Activated CD4-positive, alpha-beta memory T cell treated with anti-CD3 and anti-CD28 coated beads for 36 hours (primary cell): ENCODE measurements around the gene EPB41L1. TPM values are rescaled to one million over a fixed set of nuclear protein-coding genes. Genes with fewer than 3 reads are reported as not detected.

ENCODE experiments used
- CTCF ChIA-PET: fragments of 350-600 bp; sonication (Branson Sonifier 250); formaldehyde crosslinking; loops from one replicate; lab custom pipeline; 2021; ENCODE audit warnings: antibody characterized with exemption, inconsistent platforms; lab: Charles Lee
- POLR2A ChIA-PET: fragments of 350-600 bp; sonication (Branson Sonifier 250); formaldehyde crosslinking; loops from one replicate; lab custom pipeline; 2021; ENCODE audit warnings: antibody characterized with exemption; lab: Charles Lee
- DNase-seq: peaks from one replicate; pipeline ENCODE4 v3.0.0-alpha.2; 2020
- H3K27ac Mint-ChIP-seq: one replicate; pipeline ENCODE4 v1.8.0; 2021; ENCODE audit warnings: mixed read lengths
- H3K27me3 Mint-ChIP-seq: one replicate; pipeline ENCODE4 v1.8.0; 2021; ENCODE audit warnings: mixed read lengths
- H3K36me3 Mint-ChIP-seq: one replicate; pipeline ENCODE4 v1.8.0; 2021; ENCODE audit warnings: mixed read lengths
- H3K4me1 Mint-ChIP-seq: one replicate; pipeline ENCODE4 v1.8.0; 2021; ENCODE audit warnings: low read depth, mixed read lengths
- H3K4me3 Mint-ChIP-seq: one replicate; pipeline ENCODE4 v1.8.0; 2021; ENCODE audit warnings: mild to moderate bottlenecking, mixed read lengths
- H3K9me3 Mint-ChIP-seq: one replicate; pipeline ENCODE4 v1.8.0; 2021; ENCODE audit warnings: mixed read lengths
- intact Hi-C: fragments of 100-400 bp; cut with micrococcal nuclease; formaldehyde crosslinking; loops from one replicate; pipeline ENCODE4 v1.15.1; 2023
- total RNA-seq, 2 experiments: library from RNA; stranded (reverse); gene quantifications; one replicate each; pipeline ENCODE4 v1.2.3, GENCODE V29; 2021

The EPB41L1 gene
- total RNA-seq, 2 experiments from 2014 or later: 0.36 to 0.88 TPM

DNA sequence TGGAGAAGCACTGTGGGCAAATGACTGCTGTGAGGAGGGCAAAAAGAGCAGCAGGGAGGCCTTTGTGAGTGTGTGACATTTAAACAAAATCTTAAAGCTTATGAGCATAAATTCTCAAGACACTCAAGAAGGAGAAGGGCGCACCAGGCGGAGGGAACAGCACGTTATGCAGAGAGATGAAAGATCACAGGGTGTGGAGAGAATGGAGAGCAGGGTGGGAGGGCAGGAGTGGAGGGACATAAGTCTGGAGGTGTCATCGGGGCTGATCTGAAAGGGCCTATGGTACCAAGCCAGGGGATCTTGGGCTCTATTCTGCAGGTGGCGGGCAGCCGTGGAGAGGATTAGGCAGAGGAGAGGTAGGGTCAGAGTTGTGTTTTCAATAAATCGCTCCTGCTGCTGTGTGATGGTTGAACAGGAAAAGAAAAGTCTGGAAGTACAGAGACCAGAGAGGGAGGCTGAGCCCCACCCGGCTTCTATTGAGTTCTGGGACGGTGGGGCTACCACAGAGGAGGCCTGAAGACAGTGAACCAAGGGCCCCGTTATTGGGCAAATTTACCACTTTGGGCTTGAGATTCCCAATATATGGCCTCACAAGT, 127.3 kb downstream of the EPB41L1 start:
- DNase-seq: no peak
- intact Hi-C loops: no loop called here

More for the DNA sequence above, 127.3 kb downstream of the EPB41L1 start:
- POLR2A ChIA-PET: no interaction called here
- Mint-ChIP-seq H3K36me3 (no peaks in the 10 kb centered on the region), H3K27me3 (peaks cover 11% of the 10 kb centered on the region), H3K4me1 (no peaks in the 10 kb centered on the region), H3K9me3 (no peaks in the 10 kb centered on the region), H3K27ac (no peak overlapping the region), H3K4me3 (no peak overlapping the region)
- CTCF ChIA-PET: no interaction called here

Other genes starting within 250 kb of the EPB41L1 start
- gene SCAND1, start 200.2 kb upstream of the EPB41L1 start, total RNA-seq: 10 to 100 TPM; 45.4 to 51.3 TPM
- 1 to 10 TPM; 4.0 to 4.2 TPM for gene CNBD2, start 186.2 kb upstream of the EPB41L1 start, total RNA-seq
- gene AAR2, start 81.7 kb downstream of the EPB41L1 start, total RNA-seq: 10 to 100 TPM; 17.3 to 17.8 TPM
- gene DLGAP4, start 151.6 kb downstream of the EPB41L1 start, total RNA-seq: 10 to 100 TPM; 18.5 to 18.8 TPM